LNCaP clone FGC (cell line): ENCODE measurements around the gene CCDC201.
"Not testable (repeated sequence)": the region's sequence is repeated elsewhere in the genome, so short reads cannot be mapped to it uniquely, and the experiment has no call there.

ENCODE experiments used
- DNase-seq: peaks from one replicate; pipeline ENCODE4 v3.0.0-alpha.2; 2011; ENCODE audit warnings: low read depth
- H3K4me3 ChIP-seq: 2 replicates; pipeline ENCODE4 v1.5.1; 2011; ENCODE audit warnings: mild to moderate bottlenecking, low read depth, low read length, control low read depth
- CTCF ChIP-seq: IDR thresholded peaks from 2 replicates; pipeline ENCODE4 v1.5.1; 2012; ENCODE audit warnings: mild to moderate bottlenecking; ENCODE audit not compliant: control insufficient read depth, insufficient read depth; ENCODE audit errors: extremely low read depth

The CCDC201 gene

DNA sequence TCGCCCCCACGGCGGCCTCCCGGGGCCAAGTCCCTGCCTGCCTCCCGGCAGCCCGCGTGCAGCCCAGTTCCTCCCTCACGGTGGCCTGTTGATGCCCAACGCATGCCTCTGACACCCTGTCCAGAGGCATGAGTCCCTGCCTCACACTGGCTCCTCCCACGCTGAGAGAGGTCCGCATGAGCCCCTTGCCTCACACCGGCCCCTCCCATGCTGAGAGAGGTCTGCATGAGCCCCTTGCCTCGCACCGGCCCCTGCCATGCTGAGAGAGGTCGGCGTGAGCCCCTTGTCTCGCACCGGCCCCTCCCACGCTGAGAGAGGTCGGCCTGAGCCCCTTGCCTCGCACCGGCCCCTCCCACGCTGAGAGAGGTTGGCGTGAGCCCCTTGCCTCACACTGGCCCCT, 59.9 kb downstream of the CCDC201 start:
- no peak overlapping the region for H3K4me3 ChIP-seq
- DNase-seq, result no peak
- TF ChIP-seq CTCF, result no peak

- not testable (repeated sequence) for H3K4me3 ChIP-seq, DNase-seq
Measured at GRCh38 chr7:45811652-45812234, 61.1 kb downstream of the CCDC201 start.

- not testable (repeated sequence) for DNase-seq, H3K4me3 ChIP-seq
Measured at GRCh38 chr7:45810451-45811005, 62.4 kb downstream of the CCDC201 start.
